Kidney glomerular epithelial cell (primary cell): ENCODE results near the gene COL11A1.
"Not testable (repeated sequence)": the region's sequence is repeated elsewhere in the genome, so short reads cannot be mapped to it uniquely, and the experiment has no call there.

Experiments
- DNase-seq: peaks from one replicate; lab custom pipeline; 2025; lab: John Stamatoyannopoulos, UW

Gene COL11A1

DNA sequence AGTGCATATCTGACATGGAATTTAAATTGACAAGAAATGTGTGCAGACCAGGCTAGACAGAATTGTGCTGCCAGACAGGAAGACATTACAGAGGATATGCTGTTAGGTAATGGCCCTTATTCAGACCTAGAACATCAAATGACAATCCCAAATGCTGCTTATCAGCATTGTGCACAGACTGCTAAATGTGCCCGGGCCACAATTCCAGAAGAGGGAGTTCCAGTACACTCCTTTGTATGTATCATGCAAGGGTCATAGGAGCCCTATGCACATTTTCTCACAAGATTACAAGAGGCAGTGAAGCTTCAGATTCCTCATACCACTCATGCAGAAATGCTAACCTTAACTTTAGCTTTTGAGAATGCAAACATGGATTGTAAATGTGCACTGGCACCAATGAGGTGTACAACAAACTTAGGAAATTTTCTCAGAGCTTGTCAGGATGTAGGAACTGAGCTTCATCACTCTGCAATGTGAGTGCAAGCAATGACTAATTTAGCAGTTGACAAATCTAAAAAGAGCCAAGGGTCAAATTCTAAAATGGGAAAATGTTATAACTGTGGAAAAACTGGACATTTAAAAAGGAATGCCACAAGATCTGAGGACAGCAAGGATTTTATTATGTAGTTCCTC, 273.5 kb downstream of the COL11A1 start:
- DNase-seq: peak; percentile 19

DNA sequence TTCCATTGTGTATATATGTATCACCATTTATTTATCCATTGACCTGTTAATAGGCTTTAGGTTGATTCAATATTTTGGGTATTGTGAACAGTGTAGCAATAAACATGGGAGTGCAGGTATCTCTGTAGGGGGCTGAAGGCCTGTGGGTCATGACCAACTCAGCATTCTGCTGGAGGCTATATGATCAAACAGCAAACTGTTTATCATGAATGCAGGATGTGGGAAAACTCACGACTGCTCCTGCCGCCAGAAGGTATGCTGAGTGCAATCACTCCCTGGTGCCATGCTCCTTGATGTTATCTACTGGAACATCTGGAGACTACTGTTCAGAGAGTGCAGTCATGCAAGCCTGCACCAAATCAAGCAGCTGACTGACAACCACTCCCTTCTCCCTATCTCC, 275.2 kb downstream of the COL11A1 start:
- no peak for DNase-seq

DNA sequence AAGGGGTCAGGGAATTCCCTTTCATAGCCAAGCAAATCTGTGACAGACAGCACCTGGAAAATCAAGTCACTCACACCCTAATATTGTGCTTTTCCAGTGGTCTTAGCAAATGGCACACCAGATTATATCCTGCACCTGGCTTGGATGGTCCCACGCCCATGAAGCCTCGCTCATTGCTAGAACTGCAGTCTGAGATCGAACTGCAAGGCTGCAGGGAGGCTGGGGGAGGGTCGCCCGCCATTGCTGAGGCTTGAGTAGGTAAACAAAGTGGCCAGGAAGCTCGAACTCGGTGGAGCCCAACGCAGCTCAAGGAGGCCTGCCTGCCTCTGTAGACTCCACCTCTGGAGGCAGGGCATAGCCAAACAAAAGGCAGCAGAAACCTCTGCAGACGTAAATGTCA, 281.6 kb downstream of the COL11A1 start:
- DNase-seq: not testable (repeated sequence)
